ES-I3 (cell line): Measurements from ENCODE around the gene RCBTB1.
"Not testable (repeated sequence)": the region's sequence is repeated elsewhere in the genome, so short reads cannot be mapped to it uniquely, and the experiment has no call there.

Experiments used
- H3K36me3 ChIP-seq: 2 replicates; pipeline ENCODE4 v1.6.1; 2013; ENCODE audit warnings: mild to moderate bottlenecking, low read length, control low read depth, moderate library complexity; ENCODE audit not compliant: insufficient read depth
- H3K4me1 ChIP-seq: 2 replicates; pipeline ENCODE4 v1.6.1; 2013; ENCODE audit warnings: mild to moderate bottlenecking, control low read depth, low read length; ENCODE audit not compliant: insufficient read depth
- H3K9ac ChIP-seq: 2 replicates; pipeline ENCODE4 v1.6.1; 2013; ENCODE audit warnings: low read depth, mild to moderate bottlenecking, low read length, moderate library complexity
- H3K9me3 ChIP-seq: 2 replicates; pipeline ENCODE4 v1.6.1; 2013; ENCODE audit warnings: mild to moderate bottlenecking, low read length, moderate library complexity; ENCODE audit not compliant: control insufficient read depth, insufficient read depth

The RCBTB1 gene

DNA sequence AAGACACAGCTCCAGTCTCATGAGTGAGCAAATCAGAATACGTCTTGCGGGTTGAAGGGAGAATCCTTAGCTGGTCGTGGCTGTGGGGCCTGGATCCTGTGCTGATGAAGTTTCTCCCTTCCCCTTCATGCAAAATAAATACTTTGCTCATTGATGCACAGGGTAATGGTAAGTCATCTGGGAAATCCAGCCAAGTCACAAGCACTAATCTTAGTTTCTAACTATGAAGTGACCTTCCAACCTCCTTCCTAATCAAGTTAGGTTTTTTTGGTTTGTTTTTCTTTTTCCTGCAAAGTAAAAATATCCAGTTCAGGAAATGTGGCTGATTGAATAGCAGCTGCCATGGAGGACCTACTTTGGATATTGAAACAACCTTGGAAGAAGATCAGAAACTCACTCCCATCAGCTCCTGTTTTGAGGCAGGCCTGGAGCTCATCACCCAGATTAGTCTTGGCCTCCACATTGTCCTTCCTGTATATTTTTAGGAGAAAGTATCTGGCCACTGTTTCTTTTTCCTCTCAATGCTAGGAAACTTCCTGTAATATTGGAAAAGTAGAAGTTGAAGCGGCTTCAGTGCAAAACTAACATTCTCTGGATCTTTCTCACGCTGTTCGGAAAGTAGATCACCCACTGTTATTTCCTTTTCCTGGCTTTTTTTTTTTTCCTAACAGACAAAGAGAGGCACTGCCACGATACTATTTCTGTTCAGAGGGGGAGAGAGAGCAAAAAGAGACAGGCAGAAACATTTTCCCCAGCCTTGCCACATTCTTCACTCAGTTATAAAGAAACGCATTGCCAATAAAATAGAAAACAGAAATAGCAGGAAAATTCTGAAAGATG is 30.7 kb upstream of the RCBTB1 start:
- Histone ChIP-seq H3K9me3 (no peaks in the 10 kb centered on the region), H3K4me1 (no peaks in the 10 kb centered on the region)

DNA sequence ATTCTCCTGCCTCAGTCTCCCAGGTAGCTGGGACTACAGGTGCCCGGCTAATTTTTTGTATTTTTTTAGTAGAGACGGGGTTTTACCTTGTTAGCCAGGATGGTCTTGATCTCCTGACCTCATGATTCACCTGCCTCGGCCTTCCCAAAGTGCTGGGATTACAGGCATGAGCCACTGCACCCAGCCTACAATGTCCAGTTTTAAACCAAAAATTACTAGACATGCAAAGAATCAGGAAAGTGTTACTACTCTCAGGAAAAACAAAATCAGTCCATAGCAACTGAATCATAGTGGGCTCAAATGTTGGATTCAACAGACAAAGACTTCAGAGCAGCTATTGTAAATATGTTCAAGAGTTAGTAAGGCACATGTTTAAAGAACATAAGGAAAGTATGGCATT is 26.7 kb upstream of the RCBTB1 start:
- H3K9me3 ChIP-seq, H3K9ac ChIP-seq, H3K36me3 ChIP-seq, H3K4me1 ChIP-seq: not testable (repeated sequence)

More for the DNA sequence above, 30.7 kb upstream of the RCBTB1 start:
- Histone ChIP-seq H3K9ac (no peak overlapping the region), H3K36me3 (no peaks in the 10 kb centered on the region)

DNA sequence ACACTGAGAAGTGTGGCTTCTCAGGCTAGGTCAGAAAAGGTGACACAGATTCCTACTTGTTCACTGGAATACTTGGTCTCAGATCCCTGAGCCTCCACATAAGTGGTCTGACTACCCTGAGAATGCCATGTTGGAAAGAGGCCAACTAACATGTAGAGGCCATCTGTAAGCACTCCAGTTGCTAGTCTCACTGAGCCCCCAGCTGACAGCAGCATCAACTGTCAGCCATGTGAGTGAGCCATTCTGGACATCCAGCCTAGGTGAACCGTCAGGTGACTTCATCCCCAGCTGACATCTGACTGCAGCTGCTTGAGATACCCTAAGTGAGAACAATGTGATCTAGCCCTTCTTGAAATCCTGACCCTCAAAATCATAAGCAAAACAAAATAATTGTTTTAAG is 24.8 kb upstream of the RCBTB1 start:
- Histone ChIP-seq H3K9me3 (no peaks in the 10 kb centered on the region), H3K4me1 (no peaks in the 10 kb centered on the region), H3K36me3 (no peaks in the 10 kb centered on the region), H3K9ac (no peak overlapping the region)

DNA sequence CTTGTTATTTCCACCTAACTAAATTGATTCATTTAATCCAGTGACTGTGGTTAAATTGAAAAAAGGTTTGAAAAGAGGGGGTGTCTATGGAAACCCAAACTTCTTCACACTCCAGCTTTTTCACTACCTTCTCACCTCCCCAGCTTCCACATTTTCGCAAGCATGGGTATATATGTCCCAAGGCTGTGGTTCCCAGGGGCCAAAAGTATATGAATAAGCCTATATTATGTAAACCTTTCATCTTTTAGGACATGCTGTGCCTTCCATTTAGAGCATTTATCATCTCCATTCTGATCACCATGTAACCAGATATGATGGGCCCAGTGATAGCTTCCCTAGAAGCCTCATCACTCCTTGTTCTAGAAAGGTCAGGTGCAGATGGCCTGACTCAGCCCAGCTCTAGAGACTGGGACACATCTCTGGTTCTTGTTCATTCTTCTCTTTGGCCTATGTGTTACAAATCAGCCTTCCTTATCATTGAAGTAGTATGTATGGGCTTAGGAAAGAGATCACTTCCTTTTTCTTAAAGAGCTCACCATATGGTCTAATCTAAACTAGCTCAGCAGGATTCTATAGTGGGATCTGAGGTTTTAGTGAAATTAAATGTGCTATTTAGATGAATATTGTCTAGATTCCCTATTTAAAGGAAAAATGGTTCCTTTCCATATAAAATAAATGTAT is 23.4 kb upstream of the RCBTB1 start:
- H3K9me3 ChIP-seq, result no peaks in the 10 kb centered on the region
- no peak overlapping the region for H3K9ac ChIP-seq
- H3K36me3 ChIP-seq, result no peaks in the 10 kb centered on the region
- no peaks in the 10 kb centered on the region for H3K4me1 ChIP-seq

DNA sequence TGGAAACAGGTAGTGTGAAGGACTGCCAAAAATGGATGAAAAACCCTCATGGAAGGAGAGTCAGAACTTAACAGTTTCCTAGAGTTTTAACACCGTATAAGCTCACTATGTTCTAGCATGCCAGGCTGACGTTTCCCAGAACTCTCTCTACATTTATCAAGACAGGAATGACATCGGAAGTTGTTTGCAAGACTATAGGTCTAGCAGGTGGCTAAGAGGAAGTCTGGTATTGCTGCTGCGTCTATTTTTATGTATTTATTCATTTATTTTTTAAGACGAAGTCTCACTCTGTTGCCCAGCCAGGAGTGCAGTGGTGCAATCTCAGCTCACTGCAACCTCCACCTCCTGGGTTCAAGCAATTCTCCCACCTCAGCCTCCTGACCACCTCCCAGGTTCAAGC is 22.4 kb upstream of the RCBTB1 start:
- Histone ChIP-seq H3K9me3 (no peaks in the 10 kb centered on the region), H3K4me1 (no peaks in the 10 kb centered on the region), H3K36me3 (no peaks in the 10 kb centered on the region), H3K9ac (no peak overlapping the region)

DNA sequence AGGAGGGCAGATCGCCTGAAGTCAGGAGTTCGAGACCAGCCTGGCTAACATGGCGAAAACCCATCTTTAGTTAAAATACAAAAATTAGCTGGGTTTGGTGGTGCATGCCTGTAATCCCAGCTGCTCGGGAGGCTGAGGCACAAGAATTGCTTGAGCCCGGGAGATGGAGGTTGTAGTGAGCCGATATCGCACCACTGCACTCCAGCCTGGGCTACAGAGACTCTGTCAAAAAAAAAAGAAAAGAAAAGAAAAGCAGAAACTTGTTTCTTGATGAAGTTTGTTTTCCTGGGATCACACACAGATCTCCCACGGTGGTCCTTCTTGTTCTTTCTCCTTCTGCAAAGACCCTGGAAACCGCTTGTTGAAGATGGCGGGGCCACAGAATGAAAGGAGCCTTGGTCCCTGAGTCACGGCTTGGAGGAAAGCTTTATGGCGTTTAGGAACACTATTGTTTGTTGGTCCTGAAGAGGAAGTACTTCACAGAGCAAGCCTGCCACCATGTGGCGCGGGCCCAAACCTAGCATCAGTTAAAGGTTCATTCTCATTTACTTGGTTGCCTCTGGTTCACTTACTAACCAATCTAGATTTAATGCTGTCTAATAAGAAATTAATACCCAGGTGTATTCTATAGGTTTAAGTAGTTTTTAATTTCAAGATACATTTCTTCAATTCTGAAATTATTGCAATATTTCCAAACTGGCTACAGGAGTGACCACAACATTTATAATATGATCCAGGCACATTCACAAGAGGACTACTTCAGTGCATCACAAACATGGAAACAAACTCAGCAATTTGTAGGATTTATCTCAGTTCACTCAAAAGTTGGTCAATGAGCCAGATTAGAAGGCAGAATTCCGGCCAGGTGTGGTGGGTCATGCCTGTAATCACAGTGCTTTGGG is 21.6 kb upstream of the RCBTB1 start:
- no peaks in the 10 kb centered on the region for H3K36me3 ChIP-seq
- H3K9ac ChIP-seq, result no peak overlapping the region
- H3K9me3 ChIP-seq, result no peaks in the 10 kb centered on the region
- H3K4me1 ChIP-seq, result no peaks in the 10 kb centered on the region

DNA sequence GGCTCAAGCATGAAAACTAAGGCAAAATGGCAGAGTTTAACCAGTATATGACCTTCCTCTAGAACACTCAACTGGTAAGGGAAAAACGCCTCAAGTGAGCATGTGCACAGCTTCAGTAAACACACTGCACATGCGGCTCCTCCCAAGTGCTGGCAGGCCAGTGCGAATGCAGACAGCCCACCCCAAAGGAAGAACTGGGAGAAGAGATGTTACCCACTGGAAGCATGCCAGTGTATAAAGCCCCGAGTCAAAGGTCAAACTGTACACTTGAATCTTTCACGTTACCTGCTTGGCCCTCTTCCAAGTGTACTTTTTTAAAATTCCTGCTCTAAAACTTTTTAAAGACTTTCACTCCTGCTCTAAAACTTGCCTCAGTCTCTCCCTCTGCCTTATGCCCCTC is 19.2 kb upstream of the RCBTB1 start:
- Histone ChIP-seq H3K9me3 (no peaks in the 10 kb centered on the region), H3K9ac (no peak overlapping the region), H3K4me1 (no peaks in the 10 kb centered on the region), H3K36me3 (no peaks in the 10 kb centered on the region)

DNA sequence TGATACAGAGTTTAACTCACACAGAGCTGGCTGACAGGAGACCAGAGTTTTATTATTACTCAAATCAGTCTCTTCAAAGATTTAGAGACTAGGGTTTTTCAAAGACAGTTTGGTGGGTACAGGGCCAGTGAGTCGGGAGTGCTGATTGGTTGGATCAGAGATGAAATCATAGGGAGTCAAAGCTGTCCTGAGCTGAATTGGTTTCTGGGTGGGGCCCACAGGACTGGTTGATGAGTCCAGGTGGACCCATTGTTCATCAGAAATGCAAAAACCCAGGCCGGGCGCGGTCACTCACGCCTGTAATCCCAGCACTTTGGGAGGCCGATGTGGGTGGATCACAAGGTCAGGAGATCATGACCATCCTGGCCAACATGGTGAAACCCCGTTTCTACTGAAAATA is 17.3 kb upstream of the RCBTB1 start:
- H3K36me3 ChIP-seq, H3K9ac ChIP-seq, H3K9me3 ChIP-seq, H3K4me1 ChIP-seq: not testable (repeated sequence)

DNA sequence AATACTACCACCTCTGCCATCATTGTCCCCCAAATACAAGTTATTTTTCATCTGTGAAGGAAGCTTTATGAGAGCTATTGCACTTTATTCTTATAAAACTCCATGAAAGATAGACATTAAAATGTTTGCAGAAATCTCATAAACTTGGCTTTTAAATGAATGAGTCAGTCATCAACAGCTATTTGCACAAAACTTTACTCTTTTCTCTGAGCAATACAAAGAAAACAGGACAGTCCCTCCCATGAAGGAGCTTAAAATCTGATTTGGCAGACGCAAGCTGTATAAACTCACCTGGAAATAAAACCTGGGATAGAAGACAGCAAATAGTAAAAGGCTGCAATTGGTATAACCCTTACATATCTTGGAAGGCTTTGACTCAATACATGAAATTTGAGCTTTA is 16.6 kb upstream of the RCBTB1 start:
- H3K4me1 ChIP-seq, result no peaks in the 10 kb centered on the region
- H3K9ac ChIP-seq, result no peak overlapping the region
- no peaks in the 10 kb centered on the region for H3K36me3 ChIP-seq
- no peaks in the 10 kb centered on the region for H3K9me3 ChIP-seq

DNA sequence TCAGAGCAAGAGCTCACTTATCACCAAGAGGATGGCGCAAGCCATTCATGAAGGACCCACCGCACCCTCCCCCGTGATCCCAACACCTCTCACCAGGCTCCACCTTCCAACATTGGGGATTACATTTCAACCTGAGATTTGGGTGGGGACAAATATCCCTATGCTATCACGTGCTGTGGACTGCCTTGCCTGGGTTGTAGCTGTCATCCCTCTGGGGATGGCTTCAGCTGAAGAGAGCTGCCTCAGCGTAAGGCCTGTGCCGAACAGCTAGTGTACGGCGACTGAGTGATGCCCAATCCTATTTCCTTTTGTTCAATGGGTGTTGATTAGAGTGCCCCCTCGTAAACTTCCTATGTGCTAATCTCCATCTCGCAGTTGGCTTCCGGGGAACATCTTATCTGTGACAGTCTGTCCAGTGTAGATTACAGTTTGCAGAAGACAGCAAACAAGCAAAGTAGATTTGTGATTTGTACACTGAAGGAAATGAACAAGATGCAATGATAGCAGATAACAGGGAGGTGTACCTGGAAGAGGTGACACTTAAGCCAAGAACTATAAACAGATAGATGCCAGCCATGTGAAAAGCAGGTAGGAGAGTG is 11.8 kb upstream of the RCBTB1 start:
- H3K9ac ChIP-seq, result no peak overlapping the region
- no peaks in the 10 kb centered on the region for H3K36me3 ChIP-seq
- H3K4me1 ChIP-seq, result no peaks in the 10 kb centered on the region
- H3K9me3 ChIP-seq, result no peaks in the 10 kb centered on the region

DNA sequence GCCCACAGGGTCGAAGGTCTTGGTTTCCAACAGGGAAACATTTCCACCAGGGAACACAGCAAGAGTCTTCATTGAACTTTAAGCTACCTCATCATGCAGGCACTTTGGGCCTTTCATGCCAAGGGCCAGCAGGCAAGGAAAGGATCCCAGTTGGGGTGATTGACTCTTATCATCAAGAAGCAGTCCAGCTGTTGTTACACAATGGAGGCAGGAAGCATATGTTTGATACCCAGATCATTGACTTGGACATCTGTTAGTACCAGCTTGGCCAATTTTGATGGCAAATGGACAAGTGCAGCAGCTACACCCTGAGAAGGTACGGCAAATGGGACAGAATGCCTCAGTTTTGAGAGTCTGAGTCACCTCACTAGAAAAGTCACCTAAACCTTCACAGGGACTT is 10.9 kb upstream of the RCBTB1 start:
- Histone ChIP-seq H3K36me3 (no peaks in the 10 kb centered on the region), H3K9me3 (no peaks in the 10 kb centered on the region), H3K9ac (no peak overlapping the region), H3K4me1 (no peaks in the 10 kb centered on the region)

DNA sequence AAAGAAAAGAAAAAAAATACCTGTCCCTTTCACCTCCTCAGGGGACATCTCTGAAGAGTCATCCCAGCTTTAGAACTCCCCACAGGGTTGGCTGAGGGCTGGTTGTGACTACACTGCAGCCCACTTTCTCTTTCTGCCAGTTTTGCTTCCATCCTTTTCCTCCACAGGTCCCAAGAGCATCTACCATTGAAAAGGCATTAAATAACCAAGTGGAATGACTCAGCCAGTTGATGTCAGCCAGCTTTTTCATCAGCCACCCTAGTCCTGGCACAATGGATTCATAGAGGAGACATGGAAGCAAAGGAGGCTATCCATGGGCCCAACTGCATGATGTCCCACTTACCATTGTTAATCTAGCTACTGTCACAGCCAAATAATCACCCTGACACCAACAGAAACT is 9.2 kb upstream of the RCBTB1 start:
- H3K9me3 ChIP-seq, result no peaks in the 10 kb centered on the region
- no peaks in the 10 kb centered on the region for H3K36me3 ChIP-seq
- no peaks in the 10 kb centered on the region for H3K4me1 ChIP-seq
- H3K9ac ChIP-seq, result no peak overlapping the region

DNA sequence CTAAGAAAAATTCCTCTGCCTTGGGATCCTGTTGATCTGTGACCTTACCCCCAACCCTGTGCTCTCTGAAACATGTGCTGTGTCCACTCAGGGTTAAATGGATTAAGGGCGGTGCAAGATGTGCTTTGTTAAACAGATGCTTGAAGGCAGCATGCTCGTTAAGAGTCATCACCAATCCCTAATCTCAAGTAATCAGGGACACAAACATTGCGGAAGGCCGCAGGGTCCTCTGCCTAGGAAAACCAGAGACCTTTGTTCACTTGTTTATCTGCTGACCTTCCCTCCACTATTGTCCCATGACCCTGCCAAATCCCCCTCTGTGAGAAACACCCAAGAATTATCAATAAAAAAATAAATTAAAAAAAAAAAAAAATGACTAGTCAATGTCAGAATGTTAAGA is 8.5 kb upstream of the RCBTB1 start:
- not testable (repeated sequence) for H3K36me3 ChIP-seq

DNA sequence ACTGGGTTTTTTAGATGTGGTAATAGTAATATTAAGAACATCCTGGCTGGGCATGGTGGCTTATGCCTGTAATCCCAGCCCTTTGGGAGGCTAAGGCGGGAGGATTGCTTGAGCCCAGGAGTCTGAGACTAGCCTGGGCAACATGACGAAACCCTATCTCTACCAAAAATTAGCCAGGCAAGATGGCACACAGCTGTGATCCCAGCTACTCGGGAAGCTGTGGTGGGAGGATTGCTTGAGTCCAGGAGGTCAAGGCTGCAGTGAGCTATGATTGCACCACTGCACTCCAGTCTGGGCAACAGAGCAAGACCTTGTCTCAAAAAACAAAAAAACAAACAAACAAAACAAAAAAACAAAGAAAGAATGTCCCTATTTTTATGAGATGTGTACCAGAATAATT is 5.4 kb upstream of the RCBTB1 start:
- not testable (repeated sequence) for H3K4me1 ChIP-seq, H3K9me3 ChIP-seq, H3K9ac ChIP-seq, H3K36me3 ChIP-seq

More for the DNA sequence above, 8.5 kb upstream of the RCBTB1 start:
- H3K9ac ChIP-seq, H3K9me3 ChIP-seq, H3K4me1 ChIP-seq: not testable (repeated sequence)
